Measurements from ENCODE around the gene ITFG2. TPM values are rescaled to one million over a fixed set of nuclear protein-coding genes. Genes with fewer than 3 reads are reported as not detected.
"Not testable (repeated sequence)": the region's sequence is repeated elsewhere in the genome, so short reads cannot be mapped to it uniquely, and the experiment has no call there.

ITFG2 gene
- total RNA-seq, 2 experiments from 2014 or later = 42.0 to 55.2 TPM

GRCh38 chr12:2862876-2863275, 50.4 kb downstream of the ITFG2 start:
- H3K9me3 ChIP-seq (ENCODE audit: low read length) = no peaks in the 10 kb centered on the region
- H2AFZ ChIP-seq (ENCODE audit: low read length) = no peak overlapping the region
- ChIA-PET CTCF (ENCODE audit: unreplicated experiment) (no interaction called here), POLR2A (interaction anchor here (1.4 kb wide), 1 partner anchor 12 kb away, joined by 4 read pairs; no protein-coding TSS in a partner anchor)
- H4K20me1 ChIP-seq (ENCODE audit: insufficient read depth, low read length) = no peaks in the 10 kb centered on the region
- no peaks in the 10 kb centered on the region for H3K79me2 ChIP-seq (ENCODE audit: insufficient read depth, low read depth, low read length)
- H3K4me2 ChIP-seq (ENCODE audit: low read length) = no peak overlapping the region
- no peak overlapping the region for H3K27ac ChIP-seq (ENCODE audit: low read depth, low read length, poor library complexity, severe bottlenecking)
- no peaks in the 10 kb centered on the region for H3K4me1 ChIP-seq (ENCODE audit: insufficient read depth, low read length, poor library complexity, severe bottlenecking)
- TF ChIP-seq EZH2phosphoT487 (IDR thresholded peaks at IDR 0.05; ENCODE audit: borderline replicate concordance, low read depth, low read length) (no peak), CTCF (conservative IDR thresholded peaks at IDR 0.05; ENCODE audit: low read length) (no peak)
- H3K36me3 ChIP-seq (ENCODE audit: insufficient read depth, low read length) = peaks cover 96% of the 10 kb centered on the region
- no TSS peak for BruUV-seq (replicated peaks)
- H3K9me2 ChIP-seq (ENCODE audit: insufficient read depth, low read length) = no peaks in the 10 kb centered on the region
- DNase-seq (ENCODE audit: low spot score) = no peak
- intact Hi-C loops (cut with micrococcal nuclease; ENCODE audit: unreplicated experiment) = no loop called here
- no peak overlapping the region for H3K4me3 ChIP-seq (ENCODE audit: low read depth, low read length, poor library complexity, severe bottlenecking)

DNA sequence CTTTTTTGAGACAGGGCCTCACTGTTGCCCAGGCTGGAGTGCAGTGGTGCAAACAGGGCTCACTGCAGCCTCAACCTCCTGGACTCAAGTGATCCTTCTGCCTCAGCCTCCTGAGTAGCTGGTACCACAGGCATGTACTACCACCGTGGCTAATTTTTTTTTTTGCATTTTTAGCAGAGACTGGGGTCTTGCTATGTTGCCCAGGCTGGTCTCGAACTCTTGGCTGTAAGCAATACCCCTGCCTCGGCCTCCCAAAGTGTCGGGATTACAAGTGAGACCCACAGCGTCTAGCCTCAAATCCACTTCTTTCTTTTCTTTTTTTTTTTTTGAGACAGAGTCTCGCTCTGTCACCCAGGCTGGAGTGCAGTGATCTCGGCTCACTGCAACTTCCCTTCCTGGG, 50.9 kb downstream of the ITFG2 start:
- H3K4me1 ChIP-seq (ENCODE audit: insufficient read depth, low read length, poor library complexity, severe bottlenecking); DNase-seq (ENCODE audit: low spot score); H2AFZ ChIP-seq (ENCODE audit: low read length); H3K4me3 ChIP-seq (ENCODE audit: low read depth, low read length, poor library complexity, severe bottlenecking); H4K20me1 ChIP-seq (ENCODE audit: insufficient read depth, low read length); H3K4me2 ChIP-seq (ENCODE audit: low read length); H3K79me2 ChIP-seq (ENCODE audit: insufficient read depth, low read depth, low read length); H3K27ac ChIP-seq (ENCODE audit: low read depth, low read length, poor library complexity, severe bottlenecking); H3K9me3 ChIP-seq (ENCODE audit: low read length); BruUV-seq (replicated peaks); H3K9me2 ChIP-seq (ENCODE audit: insufficient read depth, low read length); CTCF ChIA-PET (ENCODE audit: unreplicated experiment); intact Hi-C loops (cut with micrococcal nuclease; ENCODE audit: unreplicated experiment): not testable (repeated sequence)
- H3K36me3 ChIP-seq (ENCODE audit: insufficient read depth, low read length) = peaks cover 96% of the 10 kb centered on the region
- POLR2A ChIA-PET = interaction anchor here (1.1 to 1.4 kb wide), 2 partner anchors 12 to 14 kb away, joined by 4 to 5 read pairs; partner anchors contain the start of genes FOXM1 and RHNO1

DNA sequence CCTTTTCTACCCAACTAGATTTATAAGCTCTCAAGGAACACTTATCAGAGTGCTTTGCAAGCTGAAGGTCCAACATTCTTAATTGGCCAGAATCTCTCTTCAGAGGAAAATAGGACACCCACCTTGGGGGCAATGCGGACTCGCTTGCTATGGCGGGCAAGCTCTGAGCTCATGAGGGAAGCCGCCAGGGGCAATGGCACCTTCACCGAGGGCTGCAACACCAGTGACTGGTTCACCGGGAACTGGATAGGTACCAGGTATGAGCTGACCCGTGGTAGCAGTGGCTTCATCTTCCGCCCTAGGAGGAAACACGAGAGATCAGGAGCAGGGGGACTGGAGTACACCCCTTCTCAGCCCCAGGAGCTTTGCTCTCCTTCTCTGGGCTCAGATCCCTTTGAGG, 51.7 kb downstream of the ITFG2 start:
- H3K4me1 ChIP-seq (ENCODE audit: insufficient read depth, low read length, poor library complexity, severe bottlenecking) = no peaks in the 10 kb centered on the region
- DNase-seq (ENCODE audit: low spot score) = no peak
- no TSS peak for BruUV-seq (replicated peaks)
- H3K9me2 ChIP-seq (ENCODE audit: insufficient read depth, low read length) = no peaks in the 10 kb centered on the region
- no peak overlapping the region for H3K27ac ChIP-seq (ENCODE audit: low read depth, low read length, poor library complexity, severe bottlenecking)
- H3K79me2 ChIP-seq (ENCODE audit: insufficient read depth, low read depth, low read length) = no peaks in the 10 kb centered on the region
- ChIA-PET CTCF (ENCODE audit: unreplicated experiment) (no interaction called here), POLR2A (interaction anchor here (1.1 to 1.4 kb wide), 2 partner anchors 11 to 13 kb away, joined by 4 to 5 read pairs; partner anchors contain the start of genes FOXM1 and RHNO1)
- no peak overlapping the region for H2AFZ ChIP-seq (ENCODE audit: low read length)
- no peak overlapping the region for H3K4me2 ChIP-seq (ENCODE audit: low read length)
- H3K4me3 ChIP-seq (ENCODE audit: low read depth, low read length, poor library complexity, severe bottlenecking) = no peak overlapping the region
- no peaks in the 10 kb centered on the region for H4K20me1 ChIP-seq (ENCODE audit: insufficient read depth, low read length)
- H3K9me3 ChIP-seq (ENCODE audit: low read length) = no peaks in the 10 kb centered on the region
- peaks cover 96% of the 10 kb centered on the region for H3K36me3 ChIP-seq (ENCODE audit: insufficient read depth, low read length)
- TF ChIP-seq EZH2phosphoT487 (IDR thresholded peaks at IDR 0.05; ENCODE audit: borderline replicate concordance, low read depth, low read length) (no peak), CTCF (conservative IDR thresholded peaks at IDR 0.05; ENCODE audit: low read length) (no peak)
- intact Hi-C loops (cut with micrococcal nuclease; ENCODE audit: unreplicated experiment) = no loop called here

DNA sequence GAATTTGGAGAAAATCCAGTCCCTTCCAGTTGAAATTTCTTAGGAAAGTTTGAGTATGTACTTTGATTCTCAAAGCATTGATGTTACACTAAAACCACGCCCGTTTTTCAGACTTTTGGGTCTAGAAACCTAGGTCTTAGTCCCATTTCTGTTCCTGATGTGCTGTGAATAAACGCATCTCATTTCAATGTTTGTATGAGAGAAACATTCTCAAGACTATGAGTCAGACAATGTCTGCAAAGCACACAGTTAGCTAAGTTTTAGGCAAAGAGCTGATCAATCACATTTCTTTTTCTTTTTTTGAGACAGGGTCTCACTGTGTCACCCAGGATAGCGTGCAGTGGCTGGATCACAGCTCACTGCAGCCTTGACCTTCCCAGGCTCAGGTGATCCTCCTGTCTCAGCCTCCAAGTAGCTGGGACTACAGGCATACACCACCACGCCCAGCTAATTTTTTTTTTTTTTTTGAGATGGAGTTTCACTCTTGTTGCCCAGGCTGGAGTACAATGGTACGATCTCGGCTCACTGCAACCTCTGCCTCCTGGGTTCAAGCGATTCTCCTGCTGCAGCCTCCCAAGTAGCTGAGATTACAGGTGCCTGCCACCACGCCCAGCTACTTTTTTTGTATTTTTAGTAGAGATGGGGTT, 56.6 kb downstream of the ITFG2 start:
- POLR2A ChIA-PET = interaction anchor here (0.7 kb wide), 1 partner anchor 1795 kb away, joined by 3 read pairs; no protein-coding TSS in a partner anchor

More for the DNA sequence above, 56.6 kb downstream of the ITFG2 start:
- H3K4me1 ChIP-seq (ENCODE audit: insufficient read depth, low read length, poor library complexity, severe bottlenecking); H3K9me3 ChIP-seq (ENCODE audit: low read length); H2AFZ ChIP-seq (ENCODE audit: low read length); H3K4me2 ChIP-seq (ENCODE audit: low read length); DNase-seq (ENCODE audit: low spot score); H3K9me2 ChIP-seq (ENCODE audit: insufficient read depth, low read length); CTCF ChIA-PET (ENCODE audit: unreplicated experiment); H4K20me1 ChIP-seq (ENCODE audit: insufficient read depth, low read length); H3K4me3 ChIP-seq (ENCODE audit: low read depth, low read length, poor library complexity, severe bottlenecking); intact Hi-C loops (cut with micrococcal nuclease; ENCODE audit: unreplicated experiment); BruUV-seq (replicated peaks); H3K27ac ChIP-seq (ENCODE audit: low read depth, low read length, poor library complexity, severe bottlenecking): not testable (repeated sequence)
- H3K79me2 ChIP-seq (ENCODE audit: insufficient read depth, low read depth, low read length) = peaks cover 33% of the 10 kb centered on the region
- peaks cover 95% of the 10 kb centered on the region for H3K36me3 ChIP-seq (ENCODE audit: insufficient read depth, low read length)

Measured in OCI-LY7 (cell line).